Ishikawa (cell line): ENCODE results near the gene ZMIZ1.

Source experiments
- CEBPB ChIP-seq: IDR thresholded peaks from 2 replicates; pipeline ENCODE4 v1.6.1; 2012
- CREB1 ChIP-seq: IDR thresholded peaks from 2 replicates; pipeline ENCODE4 v1.6.1; 2012; ENCODE audit warnings: low read depth
- EGR1 ChIP-seq: IDR thresholded peaks from 2 replicates; pipeline ENCODE4 v1.6.1; 2012
- EP300 ChIP-seq: IDR thresholded peaks from 2 replicates; pipeline ENCODE4 v1.6.1; 2012; ENCODE audit warnings: borderline replicate concordance
- FOXM1 ChIP-seq: IDR thresholded peaks from 2 replicates; pipeline ENCODE4 v1.6.1; 2012; ENCODE audit warnings: low read depth, borderline replicate concordance
- NFIC ChIP-seq: IDR thresholded peaks from 2 replicates; pipeline ENCODE4 v1.6.1; 2012
- RAD21 ChIP-seq: IDR thresholded peaks from 2 replicates; pipeline ENCODE4 v1.6.1; 2012; ENCODE audit warnings: low read depth
- TAF1 ChIP-seq: IDR thresholded peaks from 2 replicates; pipeline ENCODE4 v1.6.1; 2012; ENCODE audit warnings: low read depth, mild to moderate bottlenecking
- TCF12 ChIP-seq: IDR thresholded peaks from 2 replicates; pipeline ENCODE4 v1.6.1; 2012; ENCODE audit warnings: low read depth
- TEAD4 ChIP-seq: IDR thresholded peaks from 2 replicates; pipeline ENCODE4 v1.6.1; 2012
- YY1 ChIP-seq: IDR thresholded peaks from 2 replicates; pipeline ENCODE4 v1.6.1; 2012; ENCODE audit warnings: low read depth
- ZBTB7A ChIP-seq: IDR thresholded peaks from 2 replicates; pipeline ENCODE4 v1.6.1; 2012; ENCODE audit warnings: low read depth
- TF ChIP-seq, protein P1 (sequence below): IDR thresholded peaks from 2 replicates; pipeline ENCODE4 v1.6.1; 2012; ENCODE audit warnings: low read depth, mild to moderate bottlenecking
- TF ChIP-seq, protein P2 (sequence below): IDR thresholded peaks from 2 replicates; pipeline ENCODE4 v1.6.1; 2012
- TF ChIP-seq, protein P3 (sequence below): IDR thresholded peaks from 2 replicates; pipeline ENCODE4 v1.6.1; 2012

ZMIZ1 gene

DNA sequence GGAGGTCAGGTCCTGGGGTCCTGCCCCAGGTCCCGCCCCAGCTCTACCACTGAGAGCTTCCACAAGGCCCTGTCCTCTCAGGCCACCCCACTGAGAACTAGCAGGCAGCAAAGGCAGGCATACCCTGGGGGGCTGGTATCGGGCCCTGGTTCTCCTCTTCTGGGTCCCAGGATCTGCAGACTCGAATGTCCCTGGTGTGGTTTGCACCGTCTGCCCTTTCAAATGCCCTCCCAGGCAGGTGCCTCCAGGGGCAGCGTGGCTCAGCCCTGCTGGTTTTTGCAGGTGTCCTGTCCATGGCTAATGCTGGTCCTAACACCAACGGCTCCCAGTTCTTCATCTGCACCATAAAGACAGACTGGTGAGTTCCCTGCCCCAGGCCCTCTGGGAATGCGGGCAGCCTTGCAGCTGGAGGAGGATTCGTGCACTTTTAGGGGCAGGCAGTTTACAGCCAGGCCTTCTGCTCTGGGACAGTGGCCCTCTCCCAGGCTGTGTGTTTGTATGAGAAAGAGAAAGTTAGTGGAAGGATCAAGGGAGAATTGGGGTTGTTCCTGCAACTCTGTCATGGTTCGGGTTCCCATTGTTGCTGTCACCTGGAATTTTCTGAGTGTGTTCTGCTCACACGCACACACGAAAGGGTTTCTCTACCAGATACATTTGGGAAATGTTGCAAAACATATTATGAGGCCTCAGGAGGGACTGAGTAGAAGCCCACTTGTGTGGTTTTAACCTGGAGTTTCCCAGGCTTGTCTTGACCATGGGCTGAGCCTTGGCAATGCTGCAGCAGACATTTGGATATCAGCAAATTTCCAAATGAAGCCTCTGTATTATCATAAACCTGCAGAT, 283.5 kb downstream of the ZMIZ1 start:
- no peak for TF ChIP-seq EGR1
- TF ChIP-seq, protein P1, sequence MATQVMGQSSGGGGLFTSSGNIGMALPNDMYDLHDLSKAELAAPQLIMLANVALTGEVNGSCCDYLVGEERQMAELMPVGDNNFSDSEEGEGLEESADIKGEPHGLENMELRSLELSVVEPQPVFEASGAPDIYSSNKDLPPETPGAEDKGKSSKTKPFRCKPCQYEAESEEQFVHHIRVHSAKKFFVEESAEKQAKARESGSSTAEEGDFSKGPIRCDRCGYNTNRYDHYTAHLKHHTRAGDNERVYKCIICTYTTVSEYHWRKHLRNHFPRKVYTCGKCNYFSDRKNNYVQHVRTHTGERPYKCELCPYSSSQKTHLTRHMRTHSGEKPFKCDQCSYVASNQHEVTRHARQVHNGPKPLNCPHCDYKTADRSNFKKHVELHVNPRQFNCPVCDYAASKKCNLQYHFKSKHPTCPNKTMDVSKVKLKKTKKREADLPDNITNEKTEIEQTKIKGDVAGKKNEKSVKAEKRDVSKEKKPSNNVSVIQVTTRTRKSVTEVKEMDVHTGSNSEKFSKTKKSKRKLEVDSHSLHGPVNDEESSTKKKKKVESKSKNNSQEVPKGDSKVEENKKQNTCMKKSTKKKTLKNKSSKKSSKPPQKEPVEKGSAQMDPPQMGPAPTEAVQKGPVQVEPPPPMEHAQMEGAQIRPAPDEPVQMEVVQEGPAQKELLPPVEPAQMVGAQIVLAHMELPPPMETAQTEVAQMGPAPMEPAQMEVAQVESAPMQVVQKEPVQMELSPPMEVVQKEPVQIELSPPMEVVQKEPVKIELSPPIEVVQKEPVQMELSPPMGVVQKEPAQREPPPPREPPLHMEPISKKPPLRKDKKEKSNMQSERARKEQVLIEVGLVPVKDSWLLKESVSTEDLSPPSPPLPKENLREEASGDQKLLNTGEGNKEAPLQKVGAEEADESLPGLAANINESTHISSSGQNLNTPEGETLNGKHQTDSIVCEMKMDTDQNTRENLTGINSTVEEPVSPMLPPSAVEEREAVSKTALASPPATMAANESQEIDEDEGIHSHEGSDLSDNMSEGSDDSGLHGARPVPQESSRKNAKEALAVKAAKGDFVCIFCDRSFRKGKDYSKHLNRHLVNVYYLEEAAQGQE, result no peak
- no peak for TF ChIP-seq CEBPB
- TF ChIP-seq TCF12, result no peak
- no peak for TF ChIP-seq RAD21
- TF ChIP-seq, protein P2, sequence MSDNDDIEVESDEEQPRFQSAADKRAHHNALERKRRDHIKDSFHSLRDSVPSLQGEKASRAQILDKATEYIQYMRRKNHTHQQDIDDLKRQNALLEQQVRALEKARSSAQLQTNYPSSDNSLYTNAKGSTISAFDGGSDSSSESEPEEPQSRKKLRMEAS, result no peak
- TF ChIP-seq, protein P3, sequence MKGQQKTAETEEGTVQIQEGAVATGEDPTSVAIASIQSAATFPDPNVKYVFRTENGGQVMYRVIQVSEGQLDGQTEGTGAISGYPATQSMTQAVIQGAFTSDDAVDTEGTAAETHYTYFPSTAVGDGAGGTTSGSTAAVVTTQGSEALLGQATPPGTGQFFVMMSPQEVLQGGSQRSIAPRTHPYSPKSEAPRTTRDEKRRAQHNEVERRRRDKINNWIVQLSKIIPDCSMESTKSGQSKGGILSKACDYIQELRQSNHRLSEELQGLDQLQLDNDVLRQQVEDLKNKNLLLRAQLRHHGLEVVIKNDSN, result no peak
- no peak for TF ChIP-seq ZBTB7A
- no peak for TF ChIP-seq FOXM1
- TF ChIP-seq CREB1, result no peak
- no peak for TF ChIP-seq YY1
- TF ChIP-seq NFIC, result no peak
- TF ChIP-seq TAF1, result no peak
- TF ChIP-seq EP300, result no peak

DNA sequence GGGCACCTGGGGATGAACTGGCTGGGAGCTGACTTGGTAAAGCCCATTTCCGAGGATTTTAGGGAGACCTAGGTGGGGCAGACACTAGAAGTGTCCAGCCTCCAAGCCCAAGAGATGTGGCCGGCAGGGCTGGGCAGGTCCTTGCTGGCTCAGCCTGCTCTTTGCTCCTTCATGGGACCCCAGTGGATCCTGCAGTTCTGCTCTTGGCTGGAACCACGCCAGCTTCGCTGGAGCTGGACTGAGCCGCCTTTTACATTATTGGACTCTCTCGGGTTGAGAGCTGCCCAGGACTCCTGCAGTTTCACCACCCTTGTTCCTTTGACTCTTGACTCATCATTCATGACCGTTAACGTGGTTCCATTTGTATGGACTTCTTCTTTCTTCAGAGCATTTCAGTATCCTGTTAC, 284.2 kb downstream of the ZMIZ1 start:
- no peak for TF ChIP-seq FOXM1
- 0 out of 2 replicates have a peak, but pooled peaks have one; percentile 26 for TF ChIP-seq TAF1

DNA sequence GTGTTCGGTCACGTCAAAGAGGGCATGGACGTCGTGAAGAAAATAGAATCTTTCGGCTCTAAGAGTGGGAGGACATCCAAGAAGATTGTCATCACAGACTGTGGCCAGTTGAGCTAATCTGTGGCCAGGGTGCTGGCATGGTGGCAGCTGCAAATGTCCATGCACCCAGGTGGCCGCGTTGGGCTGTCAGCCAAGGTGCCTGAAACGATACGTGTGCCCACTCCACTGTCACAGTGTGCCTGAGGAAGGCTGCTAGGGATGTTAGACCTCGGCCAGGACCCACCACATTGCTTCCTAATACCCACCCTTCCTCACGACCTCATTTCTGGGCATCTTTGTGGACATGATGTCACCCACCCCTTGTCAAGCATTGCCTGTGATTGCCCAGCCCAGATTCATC, 285.0 kb downstream of the ZMIZ1 start:
- TF ChIP-seq EGR1 (no peak), FOXM1 (no peak)

DNA sequence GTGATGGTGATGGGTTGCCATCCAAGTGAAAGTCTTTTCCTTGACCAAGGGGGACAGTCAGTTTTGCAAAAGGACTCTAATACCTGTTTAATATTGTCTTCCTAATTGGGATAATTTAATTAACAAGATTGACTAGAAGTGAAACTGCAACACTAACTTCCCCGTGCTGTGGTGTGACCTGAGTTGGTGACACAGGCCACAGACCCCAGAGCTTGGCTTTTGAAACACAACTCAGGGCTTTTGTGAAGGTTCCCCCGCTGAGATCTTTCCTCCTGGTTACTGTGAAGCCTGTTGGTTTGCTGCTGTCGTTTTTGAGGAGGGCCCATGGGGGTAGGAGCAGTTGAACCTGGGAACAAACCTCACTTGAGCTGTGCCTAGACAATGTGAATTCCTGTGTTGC, 285.4 kb downstream of the ZMIZ1 start:
- TF ChIP-seq, protein P1, result no peak
- TF ChIP-seq CREB1 (no peak), YY1 (no peak), FOXM1 (no peak), TEAD4 (no peak), NFIC (no peak), CEBPB (no peak), TAF1 (no peak)

DNA sequence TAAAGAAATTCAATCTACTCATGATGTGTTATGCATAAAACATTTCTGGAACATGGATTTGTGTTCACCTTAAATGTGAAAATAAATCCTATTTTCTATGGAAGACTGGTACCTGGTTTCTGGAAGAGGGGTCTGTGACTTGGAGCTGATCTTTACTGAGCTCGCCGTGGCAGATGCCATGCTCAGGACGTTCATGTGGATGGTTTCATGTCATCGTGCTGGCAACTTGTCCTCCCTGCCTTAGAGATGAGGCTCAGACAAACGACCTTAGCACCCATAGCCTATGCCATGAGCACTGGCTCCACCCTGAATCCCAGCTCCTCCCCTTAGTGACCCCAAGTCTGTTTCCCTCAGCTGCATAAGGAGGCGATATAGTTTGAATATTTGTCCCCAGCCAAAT, 285.8 kb downstream of the ZMIZ1 start:
- TF ChIP-seq TEAD4 (no peak), RAD21 (no peak)

DNA sequence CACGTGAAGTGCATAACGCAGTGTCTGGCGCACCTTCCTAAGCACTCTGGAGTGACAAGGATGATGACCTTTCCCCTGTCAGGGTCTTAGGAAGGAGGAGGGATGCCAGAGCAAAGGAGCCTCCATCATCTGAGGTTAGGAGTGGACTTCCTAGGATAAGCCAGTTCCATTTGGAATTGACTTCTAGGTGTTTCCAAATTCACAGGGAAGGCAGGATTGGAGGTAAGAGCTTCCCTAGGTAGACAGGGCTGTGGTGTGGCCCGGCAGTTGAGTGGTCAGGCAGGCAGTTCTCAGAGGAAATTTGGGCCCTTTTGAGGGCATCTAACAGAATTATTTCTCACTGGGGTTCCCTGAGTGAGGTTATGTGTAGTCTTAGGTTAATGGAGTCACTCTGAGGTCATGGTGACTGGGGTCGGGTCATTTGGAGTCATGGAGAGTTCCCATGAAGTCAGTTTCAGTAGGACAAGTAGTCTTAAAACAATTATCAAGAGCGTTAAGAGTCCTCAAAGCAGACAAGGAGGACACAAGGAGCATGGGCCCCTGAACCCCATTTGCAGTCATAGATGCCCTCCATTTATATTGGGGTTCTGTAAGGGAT, 286.8 kb downstream of the ZMIZ1 start:
- TF ChIP-seq CREB1 (no peak), CEBPB (no peak), TCF12 (no peak), EGR1 (no peak), TEAD4 (no peak), RAD21 (no peak), FOXM1 (no peak), YY1 (no peak)
- TF ChIP-seq, protein P1, result no peak
